Renal cortex interstitium (tissue), 11 donors: ENCODE measurements around the gene GIPC1. TPM values are rescaled to one million over a fixed set of nuclear protein-coding genes. Genes with fewer than 3 reads are reported as not detected.
"Not testable (repeated sequence)": the region's sequence is repeated elsewhere in the genome, so short reads cannot be mapped to it uniquely, and the experiment has no call there.

Source experiments
- DNase-seq, 11 donors: peaks; one replicate each; pipeline ENCODE4 v3.0.0-alpha.2; 2013; ENCODE audit warnings: low read depth in 9 of 11, low spot score in 4 of 11; ENCODE audit errors: extremely low read depth in 1 of 11
- polyA plus RNA-seq, 3 donors: library from polyadenylated mRNA; unstranded; fragments of 120-200 nt; gene quantifications; one replicate each; pipeline ENCODE4 v1.2.1, GENCODE V29; 2013; ENCODE audit not compliant: insufficient read length in 3 of 3

The GIPC1 gene
- polyA plus RNA-seq, 3 donors: 56.0 to 87.9 (median 85.0) TPM

DNA sequence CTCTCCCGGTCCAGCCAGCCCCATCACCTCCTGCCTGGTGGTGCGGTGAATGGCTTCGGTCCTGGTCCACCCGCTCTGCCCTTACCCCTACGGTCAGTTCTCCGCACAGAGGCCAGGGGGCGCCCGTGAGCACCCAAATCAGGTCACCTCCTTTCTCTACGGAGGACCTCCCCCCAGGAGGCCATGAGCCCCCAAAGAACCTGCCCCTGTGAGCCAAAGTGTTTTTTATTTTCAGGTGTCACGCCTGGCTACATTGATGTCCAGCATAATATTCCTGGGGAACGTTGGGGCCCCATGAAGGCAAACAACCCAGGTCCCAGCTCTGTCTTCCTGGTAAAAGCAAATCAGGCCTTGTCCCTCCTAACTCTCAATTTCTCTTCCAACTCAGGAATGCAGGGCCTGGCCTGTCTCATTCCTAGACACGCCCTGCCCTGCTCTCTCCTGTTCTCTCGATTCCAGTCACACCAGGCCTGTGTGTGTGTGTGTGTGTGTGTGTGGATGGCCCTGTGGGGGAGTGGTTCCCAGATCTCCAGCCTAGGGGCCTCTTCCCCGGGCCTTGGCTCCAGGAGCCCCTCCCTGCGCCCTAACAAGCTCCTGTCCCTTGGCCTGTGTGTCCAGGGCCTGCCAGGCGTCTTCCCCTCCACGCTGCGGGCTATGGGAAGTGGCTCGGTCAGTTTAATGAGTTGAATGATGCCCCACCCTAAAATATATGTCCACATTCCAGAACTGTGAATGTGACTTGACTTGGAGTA lies 9.7 kb upstream of the GIPC1 start:
- DNase-seq: no peak

DNA sequence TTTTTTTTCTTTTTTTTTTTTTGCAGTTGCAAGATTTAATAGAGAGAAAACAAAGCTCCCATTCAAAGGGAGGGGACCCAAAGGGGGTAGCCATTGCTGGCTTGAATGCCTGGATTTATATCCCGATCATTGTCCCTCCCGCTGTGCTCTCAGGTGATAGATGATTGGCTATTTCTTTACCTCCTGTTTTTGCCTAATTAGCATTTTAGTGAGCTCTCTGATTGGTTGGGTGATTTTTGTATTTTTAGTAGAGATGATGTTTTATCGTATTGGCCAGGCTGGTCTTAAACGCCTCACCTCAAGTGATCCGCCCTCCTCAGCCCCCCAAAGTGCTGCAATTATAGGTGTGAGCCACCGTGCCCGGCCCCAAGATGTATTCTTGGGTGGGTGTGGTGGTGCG lies 8.6 kb upstream of the GIPC1 start:
- not testable (repeated sequence) for DNase-seq

DNA sequence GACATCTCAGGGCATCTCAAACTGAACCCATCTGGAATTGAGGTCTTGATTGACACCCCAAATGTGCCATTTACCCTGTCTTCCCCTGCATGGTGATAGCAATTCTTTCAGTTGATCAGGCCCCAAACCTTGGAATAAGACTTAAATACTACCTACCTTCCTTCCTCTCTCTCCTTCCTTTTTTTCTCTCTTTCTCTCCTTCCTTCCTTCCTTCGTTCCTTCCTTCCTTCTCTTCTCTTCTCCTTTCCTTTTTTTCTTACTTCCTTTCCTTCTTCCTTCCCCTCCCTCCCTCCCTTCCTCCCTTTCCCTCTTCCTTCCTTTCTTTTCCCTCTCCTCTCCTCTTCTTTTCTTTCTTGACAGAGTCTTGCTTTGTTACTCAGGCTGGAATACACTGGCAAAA lies 7.4 kb upstream of the GIPC1 start:
- no peak for DNase-seq

DNA sequence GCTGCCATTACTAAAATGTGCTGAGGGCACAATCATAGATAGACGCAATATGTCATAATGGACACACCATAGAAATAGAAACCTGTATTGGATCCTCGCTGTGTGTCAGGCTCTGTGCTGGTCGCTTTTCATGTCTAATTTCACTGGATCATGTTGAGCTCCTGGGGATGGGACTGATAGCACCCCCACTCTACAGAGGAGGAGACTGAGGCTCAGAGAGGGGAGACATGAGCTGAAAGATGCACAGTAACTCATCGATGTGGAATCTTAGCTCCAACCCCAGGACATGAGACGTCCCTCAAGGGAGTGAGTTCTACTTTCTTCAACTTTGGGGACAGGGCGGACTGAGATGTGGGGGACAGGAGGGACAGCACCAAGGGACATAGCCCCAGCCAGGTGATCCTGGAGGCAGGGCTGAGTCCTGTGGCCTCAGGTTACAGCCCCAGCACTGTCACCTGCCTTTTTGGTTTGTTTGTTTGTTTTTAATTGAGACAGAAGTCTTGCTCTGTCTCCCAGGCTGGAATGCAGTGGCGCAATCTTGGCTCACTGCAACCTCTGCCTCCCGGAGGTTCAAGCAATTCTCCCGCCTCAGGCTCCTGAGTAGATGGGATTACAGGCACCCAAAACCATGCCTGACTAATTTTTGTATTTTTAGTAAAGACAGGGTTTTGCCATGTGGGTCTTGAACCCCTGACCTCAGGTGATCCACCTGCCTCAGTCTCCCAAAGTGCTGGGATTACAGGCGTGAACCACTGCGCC lies 6.6 kb upstream of the GIPC1 start:
- DNase-seq: no peak

DNA sequence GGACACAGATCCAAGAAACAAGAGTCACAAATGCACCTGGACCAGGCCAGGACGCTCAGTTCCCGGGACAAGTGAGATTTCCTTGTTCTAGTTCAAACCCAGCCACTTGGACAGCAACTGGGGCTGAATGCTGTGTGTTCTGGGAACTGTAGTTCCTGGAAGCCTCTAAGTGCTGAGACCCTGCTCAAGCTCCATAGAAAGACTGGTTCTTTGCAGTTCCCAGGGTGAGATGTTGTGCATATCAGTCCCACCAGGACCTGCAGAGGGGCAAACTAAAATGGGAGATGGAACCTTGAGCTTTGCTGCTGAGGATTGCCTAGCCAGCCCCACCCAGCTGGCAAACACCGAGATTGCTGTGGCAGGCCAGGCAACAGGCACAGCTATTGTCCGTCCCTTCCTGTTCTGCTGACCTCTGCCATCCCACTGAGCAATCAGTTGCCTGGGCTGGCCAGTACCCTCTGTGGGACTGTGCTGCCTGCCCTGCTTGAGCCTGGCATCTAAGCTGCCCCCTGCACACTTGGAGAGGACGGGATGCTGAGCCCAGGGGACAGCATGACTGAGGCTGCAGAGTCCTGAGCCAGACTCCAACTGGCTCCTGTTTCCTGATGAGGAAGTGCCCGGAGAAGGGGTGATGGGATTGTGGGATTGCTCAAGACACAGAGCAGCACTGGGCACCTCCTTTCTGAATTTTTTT lies 1.4 kb upstream of the GIPC1 start:
- DNase-seq: no peak

DNA sequence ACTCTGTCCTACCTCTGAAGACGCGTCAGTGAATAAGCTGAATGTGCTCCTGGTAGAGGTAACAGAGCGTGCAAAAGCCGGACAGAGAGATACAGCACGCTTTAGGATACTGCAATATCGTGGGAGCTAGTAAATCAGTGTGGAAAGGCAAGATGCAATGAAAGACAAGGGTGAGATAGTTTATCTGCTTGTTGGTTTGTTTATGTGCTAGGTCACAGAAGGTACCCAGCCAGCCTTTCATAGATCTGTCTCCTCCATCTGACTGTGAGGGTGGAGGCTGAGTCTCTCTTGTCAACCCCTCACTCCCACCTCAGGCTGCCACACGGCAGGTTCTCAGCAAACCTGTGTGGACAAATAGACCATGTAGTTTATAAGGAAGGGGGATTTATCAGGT lies 904 bp upstream of the GIPC1 start:
- DNase-seq: no peak

DNA sequence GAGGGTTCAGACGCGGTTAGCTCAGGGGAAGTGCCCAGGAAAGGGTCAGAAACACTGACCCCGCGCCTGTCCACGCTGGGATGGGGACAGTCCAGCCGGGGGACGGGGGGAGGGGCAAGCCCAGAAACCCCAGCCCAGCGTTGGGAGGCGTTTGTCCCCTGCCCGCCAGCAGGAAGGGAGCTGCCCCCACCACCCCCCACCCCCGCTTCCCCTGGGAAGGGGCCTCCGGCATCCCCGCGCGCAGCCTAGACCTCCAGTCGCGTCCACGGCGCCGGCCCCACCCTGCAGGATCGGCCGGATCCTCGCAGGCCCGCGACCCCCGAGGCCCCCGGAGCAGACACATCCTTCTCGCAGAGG lies 277 bp downstream of the GIPC1 start:
- DNase-seq: no peak

DNA sequence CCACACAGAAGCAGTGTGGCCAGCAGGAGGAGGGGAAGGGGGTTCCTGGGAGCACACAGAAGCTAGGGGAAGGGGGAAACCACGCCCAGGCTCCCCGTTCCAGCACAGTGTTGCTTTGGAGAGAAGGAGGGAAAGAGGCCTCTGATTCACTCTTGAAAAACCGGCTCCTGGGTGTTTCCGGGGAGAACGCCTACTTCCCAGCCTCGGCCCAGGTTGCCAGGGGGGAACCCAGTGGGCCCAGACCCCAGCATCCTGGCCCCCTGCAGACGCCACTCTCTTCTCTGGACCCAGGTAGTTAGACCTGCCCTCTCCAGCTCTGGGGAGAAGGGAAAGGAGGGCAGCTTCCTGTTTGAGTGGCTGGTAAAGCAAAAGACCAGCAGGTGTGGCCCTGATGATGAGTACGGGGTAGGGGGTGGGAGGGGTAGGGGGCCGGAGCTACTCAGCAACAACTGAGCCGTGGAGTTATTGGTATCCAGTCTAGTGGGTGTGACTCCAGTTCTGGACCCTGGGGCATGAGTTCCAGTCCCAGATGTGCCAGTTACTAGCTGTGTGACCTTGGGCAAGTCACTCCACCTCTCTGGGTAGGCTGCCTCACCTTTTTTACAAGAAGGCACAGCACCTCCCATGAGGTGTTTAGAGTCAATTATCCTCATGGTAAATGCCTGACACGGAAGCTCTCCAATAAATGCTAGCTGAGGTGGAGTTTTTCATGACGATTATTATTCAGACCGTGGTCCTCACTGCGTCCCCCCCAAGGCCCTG lies 836 bp downstream of the GIPC1 start:
- no peak for DNase-seq

DNA sequence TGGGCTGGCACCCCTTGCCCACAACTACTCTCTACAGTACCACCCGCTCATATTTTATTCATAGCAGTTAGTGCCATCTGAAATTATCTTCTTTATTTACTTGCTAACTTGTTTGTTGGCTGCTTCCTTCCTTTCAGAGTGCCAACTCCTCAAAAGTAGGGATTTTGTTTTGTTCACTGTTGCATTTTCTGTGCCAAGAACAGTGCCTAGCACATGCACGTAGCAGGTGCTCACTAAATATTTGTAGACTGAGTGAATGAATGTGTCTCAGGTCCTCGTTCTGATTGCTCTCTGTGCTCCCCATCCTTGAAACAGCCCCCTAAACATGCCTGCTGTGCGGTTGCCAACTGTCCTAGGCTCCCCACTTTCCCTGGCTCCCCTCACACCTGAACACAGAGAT lies 1.5 kb downstream of the GIPC1 start:
- DNase-seq: no peak

DNA sequence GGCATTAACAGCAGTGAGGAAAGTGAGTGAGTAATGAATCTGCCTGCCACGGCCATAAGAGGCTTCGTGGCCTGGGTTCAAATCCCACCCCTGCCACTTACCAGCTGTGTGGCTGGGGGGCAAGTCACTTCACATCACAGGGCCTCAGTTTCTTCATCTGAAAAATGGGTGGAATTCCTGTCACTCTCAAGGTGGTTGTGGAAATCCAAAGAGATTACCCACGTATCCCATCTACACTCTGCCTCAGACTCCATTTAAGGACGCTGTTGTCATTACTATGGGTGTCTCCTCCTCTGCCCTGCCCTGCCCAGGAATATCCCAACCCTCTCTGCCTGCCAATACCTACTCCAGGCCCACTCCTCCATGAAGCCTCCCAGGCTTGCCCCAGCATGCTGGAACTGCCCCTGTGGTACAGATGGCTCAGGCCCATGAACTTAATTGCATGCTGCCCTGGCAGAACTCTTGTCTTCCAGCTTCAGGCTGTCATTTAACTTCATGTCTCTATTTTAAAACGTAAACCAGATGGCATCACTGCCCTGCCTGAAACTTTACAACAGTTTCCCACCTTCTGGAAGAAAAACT lies 3.1 kb downstream of the GIPC1 start:
- no peak for DNase-seq

DNA sequence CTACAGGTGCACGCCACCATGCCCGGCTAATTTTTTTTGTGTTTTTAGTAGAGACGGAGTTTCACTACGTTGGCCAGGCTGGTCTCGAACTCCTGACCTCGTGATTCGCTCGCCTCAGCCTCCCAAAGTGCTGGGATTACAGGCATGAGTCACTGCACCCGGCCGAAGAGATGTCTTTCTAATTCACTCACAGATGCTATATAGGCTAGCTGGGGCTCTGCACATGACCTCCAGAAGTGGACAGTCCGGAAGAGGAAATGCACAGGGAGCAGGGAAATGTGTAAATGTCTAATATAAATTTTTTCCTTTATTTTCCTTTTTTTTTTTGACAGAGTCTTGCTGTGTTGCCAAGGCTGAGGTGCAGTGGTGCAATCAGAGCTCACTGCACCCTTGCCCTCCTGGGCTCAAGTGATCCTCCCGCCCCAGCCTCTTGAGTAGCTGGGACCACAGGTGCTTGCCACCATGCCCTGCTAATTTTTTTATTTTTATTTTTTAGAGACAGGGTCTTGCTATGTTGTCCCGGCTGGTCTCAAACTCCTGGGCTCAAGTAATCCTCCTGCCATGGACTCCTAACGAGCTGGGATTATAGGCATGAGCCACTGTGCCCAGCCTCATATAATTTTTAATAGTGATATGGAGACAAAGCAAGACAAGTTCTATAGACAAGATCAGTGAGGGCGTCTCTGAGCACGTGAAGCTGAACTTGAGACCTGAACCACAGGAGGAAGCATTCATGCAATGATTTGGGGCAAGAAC lies 8.4 kb downstream of the GIPC1 start:
- no peak for DNase-seq

DNA sequence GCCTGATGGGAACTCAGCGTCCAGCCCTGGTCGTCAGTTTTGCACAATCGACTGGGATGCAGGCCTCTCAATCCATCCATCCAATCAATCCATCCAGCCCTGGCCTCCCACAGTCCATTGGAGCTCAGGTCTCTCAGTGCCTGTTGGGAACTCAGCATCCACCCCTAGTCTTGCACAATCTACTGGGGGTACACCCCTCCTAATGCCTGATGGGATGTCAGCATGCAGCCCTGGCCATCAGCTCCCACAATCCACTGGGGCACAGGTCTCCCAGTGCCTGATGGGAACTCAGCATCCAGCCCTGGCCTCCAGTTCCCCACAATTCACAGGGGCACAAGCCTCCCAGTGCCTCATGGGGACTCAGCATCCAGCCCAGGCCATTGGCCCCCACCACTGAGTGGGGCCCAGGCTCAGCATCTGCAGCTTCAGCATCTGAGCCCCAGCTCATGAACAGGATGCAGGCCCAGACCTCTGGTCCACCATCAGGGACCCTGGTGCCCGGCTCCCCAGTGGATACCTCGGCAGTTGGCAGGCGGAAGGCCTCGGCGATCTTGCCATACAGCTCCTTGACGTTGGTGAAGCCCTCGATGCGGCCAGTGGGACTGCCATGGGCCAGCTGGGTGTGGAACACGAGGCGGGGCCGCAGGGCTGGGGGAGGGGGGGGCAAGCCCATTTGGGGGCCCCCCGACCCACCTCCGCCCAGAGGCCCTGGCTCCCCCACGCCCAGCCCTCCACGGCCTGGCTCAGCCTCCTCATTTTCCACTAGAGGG lies 13.6 kb downstream of the GIPC1 start:
- DNase-seq: no peak

DNA sequence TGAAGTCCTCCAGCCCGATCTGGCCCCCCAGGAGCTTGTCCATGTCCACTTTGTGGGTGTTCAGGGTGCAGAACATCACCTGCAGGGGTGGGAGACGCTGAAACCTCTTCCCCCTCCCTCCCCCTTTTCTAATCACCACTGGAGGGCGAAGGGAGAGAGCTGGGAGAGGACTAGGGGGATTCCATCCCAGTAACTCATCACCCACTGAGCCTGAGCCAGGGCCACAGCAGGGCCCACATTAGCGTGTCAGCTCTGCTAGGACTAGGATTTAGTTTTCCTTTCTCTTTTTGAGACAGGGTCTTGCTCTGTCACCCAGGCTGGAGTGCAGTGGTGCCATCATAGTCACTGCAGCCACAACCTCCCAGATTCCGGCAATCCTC lies 15.2 kb downstream of the GIPC1 start:
- no peak for DNase-seq

DNA sequence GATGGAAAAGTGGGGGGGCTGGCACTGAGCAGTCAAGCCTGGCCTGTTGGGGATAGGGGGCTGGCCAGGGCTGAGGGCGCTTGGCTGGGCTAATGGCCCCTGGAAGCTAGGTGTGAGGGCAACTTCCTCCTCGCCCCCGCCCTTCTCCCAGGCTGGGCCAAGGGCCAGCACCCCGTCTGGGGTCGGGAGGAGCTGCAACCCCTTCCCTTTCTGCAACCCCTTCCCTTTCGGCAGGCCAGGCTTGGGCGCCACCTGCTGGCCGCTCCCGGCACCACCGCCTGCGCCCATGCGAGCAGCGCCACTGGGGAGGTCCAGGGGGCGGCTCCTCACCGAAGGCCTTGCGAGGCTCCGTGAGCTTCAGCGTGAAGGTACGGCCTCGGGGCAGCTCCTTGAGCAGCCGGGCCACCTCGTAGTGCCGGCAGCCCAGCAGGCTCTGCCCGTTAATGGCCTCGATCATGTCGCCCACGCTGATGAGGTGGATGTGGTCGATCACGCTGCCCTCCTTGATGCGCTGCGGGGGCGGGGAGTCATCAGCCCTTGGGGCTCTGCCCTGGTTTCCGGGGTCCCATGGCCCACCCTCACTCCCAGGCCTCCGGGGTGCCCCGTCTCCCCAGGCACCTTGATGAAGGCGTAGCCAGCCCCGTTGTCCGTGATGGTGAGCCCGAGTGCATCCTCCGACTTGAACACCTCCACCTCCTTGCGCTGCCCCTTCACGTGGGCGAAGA lies 15.8 kb downstream of the GIPC1 start:
- peak in 3 of 11 donors; percentile 66 to 76 (median 75) for DNase-seq

DNA sequence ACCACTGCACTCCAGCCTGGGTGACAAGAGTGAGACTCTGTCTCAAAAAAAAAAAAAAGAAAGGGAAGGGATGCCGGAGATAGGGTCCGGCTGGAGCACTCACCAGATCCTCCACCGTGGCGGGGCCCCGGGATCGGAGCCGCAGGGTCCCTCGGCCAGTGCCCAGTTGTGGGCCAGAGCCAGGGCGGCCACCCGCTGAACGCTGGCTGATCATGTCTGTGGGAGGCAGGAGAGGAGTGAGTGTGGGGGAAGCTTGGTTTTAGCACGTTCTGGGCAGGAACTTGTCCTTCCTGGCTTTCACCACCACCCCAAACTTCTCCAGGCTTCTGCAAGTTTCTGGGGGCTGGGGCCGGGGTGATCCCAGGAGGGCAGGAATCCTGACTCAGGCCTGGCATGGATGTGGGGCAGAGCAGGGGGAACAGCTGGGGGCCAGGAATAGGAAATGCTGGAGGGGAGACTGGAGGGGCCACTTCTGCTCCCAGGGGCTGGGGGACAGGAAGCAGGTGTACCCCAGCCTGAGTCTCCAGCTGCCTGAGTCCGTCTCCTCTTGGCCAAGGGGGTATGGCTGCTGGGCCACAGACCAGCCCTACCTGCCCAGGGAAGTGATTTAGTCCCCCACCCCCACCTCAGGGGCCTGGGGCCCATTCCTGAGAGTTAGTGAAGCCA lies 16.5 kb downstream of the GIPC1 start:
- DNase-seq: no peak

DNA sequence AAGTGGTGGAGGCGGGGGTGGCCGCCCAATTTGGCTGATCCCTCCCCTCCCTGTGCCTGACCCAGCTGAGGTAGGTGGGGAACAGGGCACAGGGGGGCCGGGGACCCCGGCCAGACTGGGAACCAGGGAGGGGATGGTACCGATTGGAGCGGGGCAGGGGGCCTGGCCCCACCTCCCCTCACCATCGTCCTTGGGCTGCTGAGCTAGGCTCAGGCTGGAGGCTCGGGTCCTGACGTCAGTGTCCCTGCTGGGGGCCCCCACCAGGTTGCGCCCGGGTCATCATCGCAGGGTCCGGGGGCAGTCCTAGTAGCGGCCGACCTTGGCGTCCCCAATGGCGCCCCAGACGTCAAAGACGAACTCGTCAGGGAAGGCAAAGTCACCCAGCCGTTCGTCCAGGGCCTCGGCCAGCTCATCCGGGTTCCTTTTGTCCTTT lies 17.8 kb downstream of the GIPC1 start:
- DNase-seq: no peak
